MCF 10A (cell line): ENCODE data around the gene HOXC12. TPM values are rescaled to one million over a fixed set of nuclear protein-coding genes. Genes with fewer than 3 reads are reported as not detected.

Source experiments
- BruUV-seq: library from RNA; stranded (reverse); fragments of 400-500 nt; replicated peaks from 2 replicates; lab custom pipeline; 2021; lab: Mats Ljungman, UMichigan
- CTCF ChIA-PET: fragments of 300-600 bp; sonication (Branson Sonifier 250); formaldehyde crosslinking; extraction: SDS; loops from one replicate; lab custom pipeline; 2021; ENCODE audit warnings: antibody characterized with exemption, inconsistent platforms; lab: Yijun Ruan, JAX
- POLR2A ChIA-PET: fragments of 300-600, 350-650 bp; sonication (Branson Sonifier 250); formaldehyde crosslinking; extraction: SDS; loops from one replicate; lab custom pipeline; 2020; ENCODE audit warnings: antibody characterized with exemption, inconsistent platforms; lab: Yijun Ruan, JAX
- DNase-seq: peaks from one replicate; pipeline ENCODE4 v3.0.0-alpha.2; 2018; ENCODE audit not compliant: unreplicated experiment
- H3K27ac Mint-ChIP-seq: one replicate; pipeline ENCODE4 v1.8.0; 2022; ENCODE audit warnings: mild to moderate bottlenecking, low read depth, mixed read lengths; ENCODE audit not compliant: unreplicated experiment
- H3K27me3 Mint-ChIP-seq: one replicate; pipeline ENCODE4 v1.8.0; 2022; ENCODE audit warnings: mixed read lengths; ENCODE audit not compliant: insufficient read depth, unreplicated experiment
- H3K36me3 Mint-ChIP-seq: one replicate; pipeline ENCODE4 v1.8.0; 2022; ENCODE audit warnings: mild to moderate bottlenecking, moderate library complexity, mixed read lengths; ENCODE audit not compliant: insufficient read depth, unreplicated experiment
- H3K4me1 Mint-ChIP-seq: one replicate; pipeline ENCODE4 v1.8.0; 2022; ENCODE audit warnings: mixed read lengths; ENCODE audit not compliant: insufficient read depth, unreplicated experiment
- H3K4me3 Mint-ChIP-seq: one replicate; pipeline ENCODE4 v1.8.0; 2022; ENCODE audit warnings: mild to moderate bottlenecking, moderate library complexity, mixed read lengths; ENCODE audit not compliant: unreplicated experiment
- H3K9me3 Mint-ChIP-seq: one replicate; pipeline ENCODE4 v1.8.0; 2022; ENCODE audit warnings: mixed read lengths; ENCODE audit not compliant: unreplicated experiment
- CTCF ChIP-seq: fragments of 200-600 bp; IDR thresholded peaks from one replicate; pipeline ENCODE4 v1.8.0; 2022; ENCODE audit warnings: antibody characterized with exemption, mild to moderate bottlenecking; ENCODE audit not compliant: unreplicated experiment
- intact Hi-C: fragments of 100-400 bp; cut with micrococcal nuclease; formaldehyde crosslinking; loops from 2 replicates; pipeline ENCODE4 v1.14.1; 2022
- total RNA-seq: library from RNA; stranded (reverse); gene quantifications from 2 replicates; pipeline ENCODE4 v1.2.3, GENCODE V29; 2022

Gene HOXC12
- total RNA-seq, 1 experiment from 2014 or later, result not detected

DNA sequence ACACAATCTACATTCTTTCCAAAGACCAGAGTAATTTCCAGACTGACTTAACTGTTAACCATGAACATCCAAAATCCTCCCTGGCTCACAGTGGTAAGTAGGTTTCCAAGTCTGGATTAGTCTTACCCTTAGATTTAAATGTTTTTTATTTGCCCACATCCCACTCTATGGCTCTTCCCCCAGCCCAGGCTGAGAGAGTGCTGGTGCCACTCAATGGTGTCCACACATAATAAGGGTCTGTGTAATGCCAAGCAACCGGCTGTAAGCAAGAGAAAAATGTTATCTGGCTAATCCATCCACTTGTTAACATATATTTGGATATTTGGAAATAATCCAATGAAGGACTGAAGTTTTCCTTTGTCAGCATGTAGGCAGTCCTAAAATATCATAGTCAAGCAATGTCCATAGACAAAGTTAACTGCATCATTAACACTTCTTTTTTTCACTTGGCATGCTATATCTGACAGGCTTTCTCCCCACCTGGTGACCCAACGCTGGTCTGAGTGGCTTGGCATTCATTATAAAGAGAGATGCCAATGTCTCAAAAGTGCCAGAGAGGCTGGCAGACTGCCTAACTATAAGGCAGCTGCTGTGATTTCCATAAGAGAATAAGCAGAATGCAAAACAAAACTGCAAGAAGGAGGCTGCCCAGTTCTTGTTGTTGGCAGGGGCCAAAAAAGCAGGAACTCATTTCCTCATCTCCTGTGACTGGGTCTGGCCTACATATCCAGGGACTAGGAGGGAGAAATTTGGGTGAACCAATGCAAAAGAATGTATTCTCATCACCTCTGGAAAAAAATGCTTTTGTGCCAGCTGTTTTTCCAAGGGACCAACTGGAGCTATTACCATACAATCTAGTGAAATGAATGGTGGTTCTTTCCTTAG, 29.9 kb upstream of the HOXC12 start:
- Mint-ChIP-seq H3K4me3 (no peak overlapping the region), H3K27ac (no peak overlapping the region), H3K9me3 (no peaks in the 10 kb centered on the region), H3K4me1 (peaks cover 3% of the 10 kb centered on the region), H3K27me3 (peaks cover 45% of the 10 kb centered on the region), H3K36me3 (no peaks in the 10 kb centered on the region)
- intact Hi-C loops, result no loop called here
- ChIA-PET POLR2A (interaction anchor here (0.6 to 0.9 kb wide), 2 partner anchors 15 to 65 kb away, joined by 3 read pairs; no protein-coding TSS in a partner anchor), CTCF (interaction anchor here (0.7 to 2.3 kb wide), 3 partner anchors 63 to 181 kb away, joined by 3 to 6 read pairs (median 3); no protein-coding TSS in a partner anchor)
- TF ChIP-seq CTCF, result no peak
- BruUV-seq, result no TSS peak
- DNase-seq, result no peak

- ChIA-PET POLR2A (no interaction called here), CTCF (interaction anchor here (0.7 kb wide), 1 partner anchor 17 kb away, joined by 3 read pairs; no protein-coding TSS in a partner anchor)
- Mint-ChIP-seq H3K4me1 (peaks cover 3% of the 10 kb centered on the region), H3K9me3 (no peaks in the 10 kb centered on the region), H3K36me3 (no peaks in the 10 kb centered on the region), H3K4me3 (no peak overlapping the region), H3K27me3 (peaks cover 72% of the 10 kb centered on the region), H3K27ac (no peak overlapping the region)
- intact Hi-C loops, result no loop called here
- no peak for DNase-seq
- TF ChIP-seq CTCF, result no peak
- no TSS peak for BruUV-seq
Measured at GRCh38 chr12:53927220-53928029, 27.3 kb upstream of the HOXC12 start.

- no peak for DNase-seq
- no peaks in the 10 kb centered on the region for H3K36me3 Mint-ChIP-seq
- POLR2A ChIA-PET, result no interaction called here
- intact Hi-C loops, result no loop called here
- H3K27ac Mint-ChIP-seq, result no peak overlapping the region
- TF ChIP-seq CTCF, result no peak
- CTCF ChIA-PET, result interaction anchor here (0.7 to 0.8 kb wide), 2 partner anchors 16 to 57 kb away, joined by 3 read pairs; partner anchors contain the start of gene HOXC10
- no peak overlapping the region for H3K4me3 Mint-ChIP-seq
- peaks cover 75% of the 10 kb centered on the region for H3K27me3 Mint-ChIP-seq
- H3K4me1 Mint-ChIP-seq, result peaks cover 3% of the 10 kb centered on the region
- BruUV-seq, result no TSS peak
- H3K9me3 Mint-ChIP-seq, result no peaks in the 10 kb centered on the region
Measured at GRCh38 chr12:53928054-53928835, 26.5 kb upstream of the HOXC12 start.
